EL (cell line): ENCODE data around the gene TRMT2A.

Experiments
- DNase-seq: peaks from one replicate; pipeline ENCODE4 v3.0.0-alpha.2; 2016

TRMT2A gene

DNA sequence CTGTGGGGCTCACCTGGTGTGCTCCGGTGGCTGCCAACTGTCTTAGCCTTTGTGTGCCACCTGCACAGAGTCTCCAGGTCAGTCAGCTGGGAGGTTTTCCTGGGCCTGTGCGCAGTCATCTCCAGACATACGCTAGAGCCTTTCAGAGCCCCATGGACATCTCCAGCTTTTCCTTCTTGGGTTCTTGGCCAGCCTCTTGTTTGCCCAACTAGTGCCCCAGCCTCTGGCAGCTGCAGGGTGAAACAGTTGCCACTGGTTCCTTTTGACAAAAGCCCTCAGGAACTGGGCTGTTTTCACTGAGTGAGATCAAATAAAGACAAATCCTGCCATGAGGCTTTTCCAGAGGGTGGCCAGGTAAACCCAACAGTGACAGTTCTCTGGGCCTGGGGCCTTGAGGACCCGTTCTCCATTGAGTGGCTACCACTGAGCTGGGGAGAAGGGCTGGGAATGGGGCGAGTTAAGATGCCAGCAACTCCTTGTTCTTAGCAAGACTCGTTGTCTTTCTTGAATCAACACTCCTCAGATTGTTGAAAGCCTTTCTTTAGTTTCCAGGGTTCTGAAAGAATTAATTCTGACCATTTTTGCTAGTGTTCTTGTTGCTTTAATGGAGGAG is 17.8 kb downstream of the TRMT2A start:
- DNase-seq, result no peak

GRCh38 chr22:20096574-20097420 is 20.2 kb downstream of the TRMT2A start:
- DNase-seq, result no peak

DNA sequence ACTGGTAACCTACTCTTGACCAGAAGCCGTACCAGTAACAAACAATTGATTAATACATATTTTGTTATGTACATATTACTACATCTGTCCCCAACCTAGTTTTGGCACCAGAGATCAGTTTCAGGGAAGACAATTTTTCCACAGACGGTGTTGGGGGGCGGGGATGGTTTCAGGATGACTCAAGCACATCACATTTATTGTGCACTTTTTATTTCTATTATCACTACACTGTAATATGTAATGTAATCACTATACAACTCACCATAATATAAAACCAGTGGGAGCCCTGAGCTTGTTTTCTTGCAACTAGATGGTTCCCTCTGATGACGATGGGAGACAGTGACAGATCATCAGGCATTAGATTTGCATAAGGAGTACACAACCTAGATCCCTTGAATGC is 21.5 kb downstream of the TRMT2A start:
- no peak for DNase-seq

DNA sequence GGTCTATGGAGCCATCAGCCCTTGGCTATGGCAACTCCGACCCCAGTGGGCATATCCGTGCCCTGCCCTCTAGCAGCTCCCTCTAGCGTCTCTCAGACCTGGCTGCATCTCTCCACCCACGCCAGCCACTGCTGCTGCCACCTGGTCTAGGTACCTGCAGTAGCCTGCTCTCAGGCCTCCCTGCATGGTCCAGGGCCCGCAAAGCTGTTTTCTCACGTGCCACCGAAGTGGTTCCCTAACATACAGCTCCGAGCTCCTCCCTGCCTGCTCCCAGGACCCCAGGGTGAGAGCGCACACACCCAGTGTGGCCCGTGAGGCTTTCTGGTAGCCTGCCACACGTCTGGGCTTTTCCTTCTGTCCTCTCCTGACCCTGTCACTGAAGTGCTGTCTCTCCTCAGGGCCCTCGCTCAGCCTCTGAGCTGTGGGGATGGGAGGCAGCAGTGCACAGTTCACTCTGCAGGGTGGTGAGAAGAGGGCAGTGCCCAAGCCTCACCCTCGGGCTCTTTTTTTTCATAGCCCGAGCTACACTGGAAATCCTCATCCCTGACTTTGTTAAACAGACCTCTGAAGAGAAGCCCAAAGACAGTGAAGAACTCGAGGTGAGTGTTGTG is 22.7 kb downstream of the TRMT2A start:
- no peak for DNase-seq

DNA sequence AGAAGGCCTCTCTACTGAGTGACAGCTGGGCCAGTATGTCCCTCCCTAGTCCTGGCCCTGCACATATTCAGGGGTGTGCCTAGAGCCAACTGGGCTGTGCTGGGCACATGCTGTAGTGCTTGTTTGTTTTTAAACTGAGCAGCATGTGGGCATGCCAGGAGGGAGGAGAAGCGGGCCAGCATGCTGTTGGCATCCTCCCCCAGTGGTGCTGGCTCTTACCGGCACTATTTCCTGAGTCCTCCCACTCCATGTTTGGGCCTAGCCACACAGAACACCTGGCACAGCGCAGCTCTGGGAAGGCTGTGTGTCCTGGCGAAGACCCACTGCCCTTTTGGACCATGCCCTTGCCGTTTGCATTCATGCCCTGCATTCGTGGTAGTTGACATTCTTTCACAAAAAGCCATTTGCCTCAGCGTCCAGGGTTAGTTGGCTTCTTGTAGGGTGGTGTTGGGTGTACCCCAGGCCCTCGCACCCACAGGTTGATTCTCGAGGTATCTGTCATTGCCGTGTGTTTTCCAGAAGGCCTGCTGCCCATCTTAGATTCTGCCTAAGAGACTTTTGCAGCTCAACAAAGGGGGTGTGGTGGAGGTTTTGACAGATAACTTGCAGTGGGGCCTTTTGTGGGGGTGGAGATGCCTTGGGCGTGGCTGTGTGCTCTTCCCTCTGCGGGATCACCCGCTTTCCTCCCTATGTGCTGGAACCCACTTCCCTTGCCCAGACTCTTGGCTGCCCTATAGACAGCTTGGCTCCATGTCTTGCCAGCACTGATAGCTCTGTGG is 23.4 kb downstream of the TRMT2A start:
- no peak for DNase-seq

- DNase-seq, result no peak
Measured at GRCh38 chr22:20092477-20092854, 24.6 kb downstream of the TRMT2A start.

DNA sequence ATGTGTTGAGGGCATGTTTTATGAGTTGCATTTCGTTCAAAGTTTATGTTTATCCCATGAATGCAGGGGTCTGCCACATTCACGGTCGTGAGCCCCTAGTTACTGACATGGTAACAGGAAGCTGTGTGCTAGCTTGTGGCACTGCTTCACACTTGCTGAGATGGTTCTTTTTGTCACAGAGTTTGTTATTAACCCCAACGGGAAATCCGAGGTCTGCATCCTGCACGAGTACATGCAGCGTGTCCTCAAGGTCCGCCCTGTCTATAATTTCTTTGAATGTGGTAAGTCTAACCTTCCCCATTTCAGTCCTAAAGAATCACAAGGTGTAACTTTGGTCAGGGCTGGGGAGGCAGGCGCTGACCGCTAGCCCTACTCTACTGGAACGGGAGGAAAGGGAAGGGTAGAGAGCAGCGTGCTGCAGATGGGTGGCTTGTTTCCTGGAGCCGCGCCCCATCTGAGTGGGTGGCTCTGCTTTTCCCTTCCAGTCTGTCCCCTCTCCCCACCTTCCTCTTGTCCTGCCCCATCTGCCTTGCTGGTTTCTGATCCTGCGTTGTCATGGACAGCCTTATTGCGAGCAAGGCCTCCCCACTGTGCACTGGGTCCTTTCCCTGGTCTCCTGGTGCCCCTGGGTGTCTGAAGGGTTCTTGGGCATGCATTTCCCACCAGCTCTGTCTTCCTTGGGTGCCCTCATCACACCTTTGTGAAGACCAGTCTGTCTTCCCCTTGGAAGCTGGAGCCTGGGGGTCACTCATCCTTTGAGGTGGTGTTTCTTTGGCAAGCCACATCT is 25.1 kb downstream of the TRMT2A start:
- DNase-seq, result no peak

- DNase-seq, result no peak
Measured at GRCh38 chr22:20090730-20091240, 26.2 kb downstream of the TRMT2A start.

DNA sequence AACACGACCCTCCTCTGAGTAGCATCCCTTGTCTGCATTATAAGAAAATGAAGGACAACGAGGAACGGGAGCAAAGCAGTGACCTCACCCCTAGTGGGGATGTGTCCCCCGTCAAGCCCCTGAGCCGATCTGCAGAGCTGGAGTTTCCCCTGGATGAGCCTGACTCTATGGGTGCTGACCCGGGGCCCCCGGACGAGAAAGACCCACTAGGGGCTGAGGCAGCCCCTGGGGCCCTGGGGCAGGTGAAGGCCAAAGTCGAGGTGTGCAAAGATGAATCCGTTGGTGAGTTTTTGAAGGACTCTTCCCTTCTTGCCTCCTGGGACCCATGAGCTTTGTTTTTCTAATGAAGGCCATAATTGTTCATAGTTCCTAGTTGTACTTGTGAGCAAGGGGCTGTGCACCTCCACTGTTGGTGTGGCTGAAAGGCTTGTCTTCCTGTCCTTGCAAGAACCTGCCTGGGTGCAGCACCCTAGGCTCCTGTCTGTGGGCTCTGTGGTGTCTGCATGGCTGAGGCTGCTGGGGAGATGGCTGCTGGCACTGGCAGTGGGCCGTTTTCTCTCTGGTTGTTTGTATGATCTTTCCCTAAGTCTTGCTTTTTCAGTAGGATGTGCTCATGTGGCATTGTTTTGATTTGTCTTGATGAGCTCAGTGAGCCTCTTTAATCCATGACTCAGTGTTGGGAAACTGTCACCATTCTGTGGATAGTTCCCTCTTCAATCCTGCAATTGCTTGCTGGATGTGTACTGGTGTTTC is 26.9 kb downstream of the TRMT2A start:
- peak; percentile 48 for DNase-seq

GRCh38 chr22:20089226-20089976 is 27.6 kb downstream of the TRMT2A start:
- DNase-seq, result no peak

GRCh38 chr22:20088263-20088648 is 28.8 kb downstream of the TRMT2A start:
- no peak for DNase-seq

- no peak for DNase-seq
Measured at GRCh38 chr22:20087319-20088262, 29.4 kb downstream of the TRMT2A start.

GRCh38 chr22:20086763-20087162 is 30.3 kb downstream of the TRMT2A start:
- no peak for DNase-seq

GRCh38 chr22:20086101-20086599 is 30.9 kb downstream of the TRMT2A start:
- DNase-seq, result no peak

- no peak for DNase-seq
Measured at GRCh38 chr22:20085651-20086050, 31.4 kb downstream of the TRMT2A start.

DNA sequence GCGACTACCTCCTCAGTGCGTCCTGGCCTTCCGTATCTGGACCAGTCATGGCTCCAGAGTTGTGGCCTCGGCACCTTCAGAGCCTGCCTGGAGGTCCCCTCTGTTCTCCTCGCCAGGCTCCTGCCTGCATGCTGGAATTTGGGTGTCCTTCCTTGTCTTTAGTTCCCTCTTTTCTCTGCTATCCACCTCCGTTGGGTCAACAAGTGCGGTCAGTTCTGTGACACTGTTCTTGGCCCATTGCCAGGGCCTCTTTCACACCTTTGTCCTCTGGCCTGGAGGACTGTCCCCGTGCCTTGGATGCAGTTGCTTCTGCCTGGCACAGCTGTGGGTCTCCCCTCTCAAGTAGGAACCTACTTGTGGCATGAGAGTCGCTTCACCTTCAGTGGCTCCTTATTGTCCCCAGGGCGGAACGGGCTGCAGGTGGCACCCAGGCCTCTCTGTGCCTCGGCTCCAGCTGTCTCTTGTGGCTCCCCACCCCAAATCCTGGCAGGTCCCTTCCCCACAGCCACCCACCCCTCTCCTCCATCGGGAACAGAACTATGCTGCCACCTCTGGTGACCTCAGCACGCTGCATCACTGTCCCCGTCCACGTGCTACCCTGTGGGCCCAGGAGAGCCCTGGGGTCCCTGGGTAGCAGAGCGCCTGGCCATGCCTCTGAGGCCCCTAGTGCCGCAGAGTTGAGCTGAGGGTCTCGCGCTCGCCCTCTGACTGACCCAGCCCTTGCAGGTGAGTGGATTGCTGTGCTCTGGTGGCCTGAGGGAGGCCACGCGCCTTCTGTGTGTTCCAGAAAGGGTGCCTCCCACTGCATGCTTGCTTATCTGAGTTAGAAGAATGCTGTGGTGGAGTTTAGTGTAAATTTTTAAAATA is 32.2 kb downstream of the TRMT2A start:
- no peak for DNase-seq

DNA sequence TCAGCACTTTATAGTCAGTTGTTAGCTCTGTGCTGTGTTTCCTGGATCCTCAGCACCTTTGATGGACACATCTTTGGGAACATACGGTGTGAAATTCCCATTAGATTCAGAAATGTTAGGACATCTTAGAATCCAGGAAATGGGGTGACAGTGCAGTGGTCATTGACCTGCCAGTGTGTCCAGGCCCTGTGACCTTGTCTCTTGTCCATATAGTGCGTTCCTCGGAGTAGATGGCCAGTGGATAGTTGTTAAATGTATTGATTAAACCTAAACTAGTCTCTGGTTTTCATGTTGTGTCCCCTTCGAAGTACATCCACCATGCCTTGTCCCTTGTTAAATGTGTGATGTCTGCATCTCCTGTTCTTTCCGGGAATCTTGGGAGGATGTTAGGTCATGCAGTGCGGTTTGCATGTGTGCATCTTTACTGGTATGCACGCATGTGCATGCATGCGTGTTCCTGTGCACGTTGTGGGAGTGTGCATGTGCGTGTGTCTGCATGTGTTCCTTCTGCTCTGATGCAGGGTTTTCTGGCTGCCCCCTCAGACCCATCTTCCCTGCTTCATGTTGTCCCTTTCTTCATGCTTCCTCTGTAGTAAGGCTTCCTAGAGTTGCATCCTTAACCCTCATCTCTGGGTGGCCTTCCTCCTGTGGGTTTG is 33.0 kb downstream of the TRMT2A start:
- no peak for DNase-seq
